Activated CD4-positive, alpha-beta T cell treated with anti-CD3 and anti-CD28 coated beads for 36 hours (primary cell): ENCODE results near the gene BLID. TPM values are rescaled to one million over a fixed set of nuclear protein-coding genes. Genes with fewer than 3 reads are reported as not detected.

Experiments
- ATAC-seq: fragments of 200-7000 bp; cut with Tn5 transposase; one replicate; pipeline ENCODE4 v1.10.0; 2021; ENCODE audit warnings: mild to moderate bottlenecking, moderate library complexity
- CTCF ChIA-PET: fragments of 350-600 bp; sonication (Branson Sonifier 250); formaldehyde crosslinking; loops from one replicate; lab custom pipeline; 2021; ENCODE audit warnings: antibody characterized with exemption; lab: Charles Lee
- POLR2A ChIA-PET: fragments of 350-600 bp; sonication (Branson Sonifier 250); formaldehyde crosslinking; loops from one replicate; lab custom pipeline; 2021; ENCODE audit warnings: antibody characterized with exemption, inconsistent platforms; lab: Charles Lee
- DNase-seq: peaks from one replicate; pipeline ENCODE4 v3.0.0-alpha.2; 2020
- H3K27ac Mint-ChIP-seq: one replicate; pipeline ENCODE4 v1.8.0; 2021; ENCODE audit warnings: mixed read lengths
- H3K27me3 Mint-ChIP-seq: one replicate; pipeline ENCODE4 v1.8.0; 2021; ENCODE audit warnings: mixed read lengths
- H3K36me3 Mint-ChIP-seq: one replicate; pipeline ENCODE4 v1.8.0; 2021; ENCODE audit warnings: low read depth, mixed read lengths
- H3K4me1 Mint-ChIP-seq: one replicate; pipeline ENCODE4 v1.8.0; 2021; ENCODE audit warnings: mixed read lengths
- H3K4me3 Mint-ChIP-seq: one replicate; pipeline ENCODE4 v1.8.0; 2021; ENCODE audit warnings: mild to moderate bottlenecking, moderate library complexity, mixed read lengths
- H3K9me3 Mint-ChIP-seq: one replicate; pipeline ENCODE4 v1.8.0; 2021; ENCODE audit warnings: low read depth, mixed read lengths
- intact Hi-C, 2 experiments: fragments of 100-400 bp; cut with DNase I in 1 of 2; cut with micrococcal nuclease in 1 of 2; formaldehyde crosslinking; loops; one replicate each; pipeline versions ENCODE4 v1.14.2 to v1.15.1; 2022 to 2024; cut with DNase I, micrococcal nuclease
- microRNA-seq: library from miRNA; unstranded; fragments of <30 nt; microRNA quantifications from one replicate; pipeline ENCODE4 v1.2.0, GENCODE V29; 2021; ENCODE audit warnings: borderline replicate concordance
- total RNA-seq, 2 experiments: library from RNA; stranded (reverse); gene quantifications; one replicate each; pipeline ENCODE4 v1.2.3, GENCODE V29; 2021

BLID gene
- total RNA-seq, 2 experiments from 2014 or later, result not detected

GRCh38 chr11:122071709-122072202 lies 44.3 kb downstream of the BLID start:
- ChIA-PET POLR2A (no interaction called here), CTCF (interaction anchor here (0.7 kb wide), 1 partner anchor 167 kb away, joined by 3 read pairs; no protein-coding TSS in a partner anchor)
- peaks cover 8% of the 10 kb centered on the region for H3K27me3 Mint-ChIP-seq
- no peak overlapping the region for H3K4me3 Mint-ChIP-seq
- ATAC-seq, result no peak
- no peak overlapping the region for H3K27ac Mint-ChIP-seq
- H3K4me1 Mint-ChIP-seq, result no peaks in the 10 kb centered on the region
- intact Hi-C loops, result no loop called here
- DNase-seq, result no peak
- no peaks in the 10 kb centered on the region for H3K9me3 Mint-ChIP-seq
- no peaks in the 10 kb centered on the region for H3K36me3 Mint-ChIP-seq

GRCh38 chr11:122069707-122070360 lies 46.2 kb downstream of the BLID start:
- Mint-ChIP-seq H3K4me3 (no peak overlapping the region), H3K27me3 (peaks cover 10% of the 10 kb centered on the region), H3K36me3 (no peaks in the 10 kb centered on the region), H3K4me1 (no peaks in the 10 kb centered on the region), H3K27ac (no peak overlapping the region), H3K9me3 (no peaks in the 10 kb centered on the region)
- peak; percentile 24 for DNase-seq
- ChIA-PET POLR2A (no interaction called here), CTCF (interaction anchor here (1.0 to 1.1 kb wide), 2 partner anchors 12 to 15 kb away, joined by 3 read pairs; no protein-coding TSS in a partner anchor)
- intact Hi-C loops, result no loop called here
- no peak for ATAC-seq

- Mint-ChIP-seq H3K36me3 (no peaks in the 10 kb centered on the region), H3K27ac (no peak overlapping the region), H3K4me3 (no peak overlapping the region), H3K9me3 (no peaks in the 10 kb centered on the region), H3K27me3 (peaks cover 10% of the 10 kb centered on the region), H3K4me1 (no peaks in the 10 kb centered on the region)
- intact Hi-C loops, result no loop called here
- ChIA-PET POLR2A (no interaction called here), CTCF (no interaction called here)
- no peak for ATAC-seq
- DNase-seq, result no peak
These were observed 47.2 kb downstream of the BLID start for GRCh38 chr11:122068837-122069236.

- Mint-ChIP-seq H3K4me3 (no peak overlapping the region), H3K27ac (no peak overlapping the region), H3K36me3 (no peaks in the 10 kb centered on the region), H3K27me3 (peaks cover 10% of the 10 kb centered on the region), H3K4me1 (no peaks in the 10 kb centered on the region), H3K9me3 (no peaks in the 10 kb centered on the region)
- CTCF ChIA-PET, result no interaction called here
- DNase-seq (no peak), ATAC-seq (no peak)
- POLR2A ChIA-PET, result no interaction called here
- intact Hi-C loops, result no loop called here
These were observed 47.9 kb downstream of the BLID start for GRCh38 chr11:122068141-122068540.

Small RNA genes within 50 kb of the gene (microRNA-seq; reads per million reads assigned to microRNA genes)
- gene MIR100, result 4.6 reads per million, percentile 12 among the genes with 10 or more reads in this experiment
- gene MIR125B1, result 2.5 reads per million
- 108 reads per million, percentile 65 among the genes with 10 or more reads in this experiment for gene MIRLET7A2
